GM06990 (cell line): Measurements from ENCODE around the gene ADARB2.

Experiments used
- DNase-seq: peaks from one replicate; pipeline ENCODE4 v3.0.0-alpha.2; 2011; ENCODE audit not compliant: insufficient read length; ENCODE audit errors: extremely low read depth
- H3K27me3 ChIP-seq: replicated peaks from 2 replicates; pipeline ENCODE4 v1.6.0; 2011; ENCODE audit warnings: low read length; ENCODE audit not compliant: control insufficient read depth, insufficient read depth
- H3K36me3 ChIP-seq: 2 replicates; pipeline ENCODE4 v1.5.1; 2011; ENCODE audit warnings: low read length; ENCODE audit not compliant: control insufficient read depth, insufficient read depth
- H3K4me3 ChIP-seq: replicated peaks from 2 replicates; pipeline ENCODE4 v1.5.1; 2011; ENCODE audit warnings: low read depth, mild to moderate bottlenecking, control low read depth, low read length
- TF ChIP-seq, protein P1 (sequence below): IDR thresholded peaks from 2 replicates; pipeline ENCODE4 v1.5.1; 2011; ENCODE audit warnings: low read length, control low read depth, mild to moderate bottlenecking, inconsistent platforms; ENCODE audit not compliant: insufficient read depth, poor library complexity, severe bottlenecking

Gene ADARB2

DNA sequence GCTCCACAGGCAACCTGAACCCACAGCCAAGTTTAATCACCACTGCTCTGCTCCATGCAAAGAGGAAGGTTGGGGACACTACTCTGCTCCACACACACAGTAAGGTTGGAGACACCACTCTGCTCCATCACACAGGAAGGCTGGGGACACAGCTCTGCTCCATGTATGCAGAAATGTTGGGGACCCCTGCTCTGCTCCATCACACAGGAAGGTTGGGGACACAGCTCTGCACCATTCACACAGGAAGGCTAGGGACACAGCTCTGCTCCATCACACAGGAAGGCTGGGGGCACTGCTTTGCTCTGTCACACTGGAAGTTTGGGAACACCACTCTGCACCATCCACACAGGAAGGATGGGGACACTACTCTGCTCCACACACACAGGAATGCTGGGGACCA, 14.8 kb upstream of the ADARB2 start:
- TF ChIP-seq, protein P1, sequence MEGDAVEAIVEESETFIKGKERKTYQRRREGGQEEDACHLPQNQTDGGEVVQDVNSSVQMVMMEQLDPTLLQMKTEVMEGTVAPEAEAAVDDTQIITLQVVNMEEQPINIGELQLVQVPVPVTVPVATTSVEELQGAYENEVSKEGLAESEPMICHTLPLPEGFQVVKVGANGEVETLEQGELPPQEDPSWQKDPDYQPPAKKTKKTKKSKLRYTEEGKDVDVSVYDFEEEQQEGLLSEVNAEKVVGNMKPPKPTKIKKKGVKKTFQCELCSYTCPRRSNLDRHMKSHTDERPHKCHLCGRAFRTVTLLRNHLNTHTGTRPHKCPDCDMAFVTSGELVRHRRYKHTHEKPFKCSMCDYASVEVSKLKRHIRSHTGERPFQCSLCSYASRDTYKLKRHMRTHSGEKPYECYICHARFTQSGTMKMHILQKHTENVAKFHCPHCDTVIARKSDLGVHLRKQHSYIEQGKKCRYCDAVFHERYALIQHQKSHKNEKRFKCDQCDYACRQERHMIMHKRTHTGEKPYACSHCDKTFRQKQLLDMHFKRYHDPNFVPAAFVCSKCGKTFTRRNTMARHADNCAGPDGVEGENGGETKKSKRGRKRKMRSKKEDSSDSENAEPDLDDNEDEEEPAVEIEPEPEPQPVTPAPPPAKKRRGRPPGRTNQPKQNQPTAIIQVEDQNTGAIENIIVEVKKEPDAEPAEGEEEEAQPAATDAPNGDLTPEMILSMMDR = no peak
- Histone ChIP-seq H3K36me3 (no peaks in the 10 kb centered on the region), H3K4me3 (no peak overlapping the region), H3K27me3 (no peaks in the 10 kb centered on the region)
- no peak for DNase-seq

DNA sequence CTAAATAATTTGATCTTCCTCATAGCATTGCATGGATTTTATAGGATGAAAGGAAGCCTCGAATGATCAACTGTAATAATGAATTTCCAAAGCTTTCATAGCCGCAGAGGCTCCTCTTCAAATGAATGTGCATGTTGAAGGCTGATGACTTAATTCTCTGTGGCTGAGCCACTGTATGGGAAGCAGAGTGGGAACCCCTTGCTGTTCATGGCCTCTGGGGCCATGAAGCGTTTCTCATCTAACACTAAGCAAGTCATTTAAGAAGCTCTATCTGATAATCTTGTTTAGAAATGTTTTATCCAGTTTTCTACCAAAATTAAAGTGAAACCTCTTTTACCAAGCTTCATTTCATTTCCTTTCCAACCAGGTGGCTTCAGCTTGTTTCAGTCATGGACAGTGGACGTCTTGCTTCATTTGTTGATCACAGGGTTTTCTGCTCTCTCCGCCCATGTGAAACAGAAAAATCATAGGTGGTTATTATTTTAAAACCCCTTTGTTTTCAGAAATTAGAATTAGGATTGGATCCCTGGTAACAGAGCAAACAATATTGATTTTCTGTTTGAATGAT, 10.3 kb upstream of the ADARB2 start:
- TF ChIP-seq, protein P1 = no peak
- Histone ChIP-seq H3K4me3 (no peak overlapping the region), H3K36me3 (no peaks in the 10 kb centered on the region), H3K27me3 (peaks cover 2% of the 10 kb centered on the region; the same call in 1 of the 2 replicates)
- DNase-seq = peak; percentile 41

DNA sequence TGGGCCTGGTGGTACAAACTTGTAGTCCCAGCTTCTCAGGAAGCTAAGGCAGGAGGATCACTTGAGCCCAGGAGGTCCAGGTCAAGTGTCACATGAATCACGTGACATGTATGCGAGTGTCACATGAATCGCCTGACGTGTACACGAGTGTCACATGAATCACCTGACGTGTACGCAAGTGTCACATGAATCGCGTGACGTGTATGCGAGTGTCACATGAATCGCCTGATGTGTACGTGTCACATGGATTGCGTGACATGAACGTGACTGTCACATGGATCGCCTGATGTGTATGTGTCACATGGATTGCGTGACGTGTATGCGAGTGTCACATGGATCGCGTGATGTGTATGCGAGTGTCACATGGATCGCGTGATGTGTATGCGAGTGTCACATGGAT, 9.5 kb upstream of the ADARB2 start:
- no peak overlapping the region for H3K4me3 ChIP-seq
- DNase-seq = no peak
- no peaks in the 10 kb centered on the region for H3K36me3 ChIP-seq
- TF ChIP-seq, protein P1 = no peak
- peaks cover 2% of the 10 kb centered on the region; the same call in 1 of the 2 replicates for H3K27me3 ChIP-seq

DNA sequence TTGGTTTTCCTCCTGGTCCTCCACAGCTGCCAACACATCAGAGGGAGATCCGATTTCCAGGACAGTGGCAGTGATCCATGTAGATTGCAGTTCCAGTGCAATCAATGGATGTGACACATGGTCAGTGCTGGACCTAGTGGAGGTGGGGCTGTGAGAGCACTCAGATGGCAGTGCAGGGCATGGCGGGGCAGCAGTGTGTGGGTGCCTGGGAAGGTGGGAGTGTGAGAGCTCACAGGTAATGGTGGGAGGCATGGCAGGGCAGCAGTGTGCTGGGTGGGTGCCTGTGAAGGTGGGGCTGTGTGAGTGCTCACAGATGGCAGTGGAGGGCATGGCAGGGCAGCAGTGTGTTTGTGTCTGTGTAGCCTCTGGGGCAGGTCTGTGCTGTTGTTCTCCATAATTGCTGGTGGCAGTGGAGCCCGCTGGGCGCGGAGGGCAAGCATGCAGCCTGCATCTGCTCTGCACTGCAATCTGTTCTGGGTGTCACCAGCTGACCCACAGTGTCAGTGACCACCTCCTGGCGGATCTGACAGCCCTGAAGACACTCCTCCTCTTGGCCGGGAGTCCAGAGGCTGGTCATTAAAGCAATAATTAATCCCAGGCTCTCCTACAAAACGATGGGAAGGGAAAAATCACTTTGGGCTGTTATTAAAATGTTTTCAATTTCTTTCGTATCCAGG, 8.6 kb upstream of the ADARB2 start:
- H3K27me3 ChIP-seq = peaks cover 2% of the 10 kb centered on the region; the same call in 1 of the 2 replicates

DNA sequence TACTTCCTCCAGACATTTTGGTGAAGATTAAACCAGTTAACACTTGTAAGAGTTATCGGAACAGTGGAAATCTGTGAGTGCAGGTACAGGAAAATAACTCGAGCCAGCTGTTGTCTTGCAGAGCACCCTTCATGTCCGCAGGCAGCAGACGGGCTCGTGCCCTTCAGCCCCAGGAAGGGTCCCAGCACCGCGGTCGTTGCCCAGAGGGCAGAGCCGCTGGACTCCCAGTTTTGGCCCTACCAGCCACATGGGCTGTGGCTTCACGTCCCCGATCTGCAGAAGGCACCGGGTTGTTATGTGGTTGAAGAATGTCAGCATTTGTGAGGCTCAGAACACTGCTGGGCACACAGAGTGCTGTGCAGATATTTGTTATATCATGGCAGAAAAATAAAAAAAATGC, 7.2 kb upstream of the ADARB2 start:
- TF ChIP-seq, protein P1 = no peak
- H3K4me3 ChIP-seq = no peak overlapping the region
- H3K36me3 ChIP-seq = no peaks in the 10 kb centered on the region
- no peak for DNase-seq
- peaks cover 2% of the 10 kb centered on the region; the same call in 1 of the 2 replicates for H3K27me3 ChIP-seq

More for the DNA sequence above, 8.6 kb upstream of the ADARB2 start:
- TF ChIP-seq, protein P1 = no peak
- no peak for DNase-seq
- Histone ChIP-seq H3K4me3 (no peak overlapping the region), H3K36me3 (no peaks in the 10 kb centered on the region)
